Caco-2 (cell line): ENCODE measurements around the gene DNAH1. TPM values are rescaled to one million over a fixed set of nuclear protein-coding genes. Genes with fewer than 3 reads are reported as not detected.
A peak's percentile ranks its signal among the peaks of the same experiment; 100 is the strongest.

ENCODE experiments used
- BruUV-seq: library from RNA; stranded (reverse); fragments of 400-500 nt; replicated peaks from 2 replicates; lab custom pipeline; 2021; lab: Mats Ljungman, UMichigan
- CTCF ChIA-PET: fragments of 300-600 bp; sonication (Branson Sonifier 250); formaldehyde crosslinking; loops from one replicate; lab custom pipeline; 2022; ENCODE audit warnings: antibody characterized with exemption; lab: Charles Lee
- POLR2A ChIA-PET: fragments of 300-600 bp; sonication (Branson Sonifier 250); formaldehyde crosslinking; loops from one replicate; lab custom pipeline; 2022; ENCODE audit warnings: antibody characterized with exemption; lab: Charles Lee
- DNase-seq, 2 experiments: peaks; one replicate each; pipeline versions ENCODE4 v3.0.0 to v3.0.0-alpha.2; 2020 to 2022
- H3K27me3 ChIP-seq: replicated peaks from 2 replicates; pipeline ENCODE4 v1.6.0; 2011; ENCODE audit warnings: low read length; ENCODE audit not compliant: control insufficient read depth, insufficient read depth
- H3K36me3 ChIP-seq: 2 replicates; pipeline ENCODE4 v1.5.1; 2011; ENCODE audit warnings: low read length; ENCODE audit not compliant: control insufficient read depth, insufficient read depth
- H3K4me1 ChIP-seq: fragments of 250-450 bp; sonication (Bioruptor Pico); 2 replicates; pipeline ENCODE4 v1.5.1; 2020; ENCODE audit warnings: mild to moderate bottlenecking
- H3K4me3 ChIP-seq: 2 replicates; pipeline ENCODE4 v1.5.1; 2011; ENCODE audit warnings: low read depth, mild to moderate bottlenecking, control low read depth, low read length
- H3K9me3 ChIP-seq: fragments of 250-450 bp; sonication (Bioruptor Pico); 2 replicates; pipeline ENCODE4 v1.5.1; 2020; ENCODE audit warnings: mild to moderate bottlenecking, moderate library complexity
- H3K27ac Mint-ChIP-seq: one replicate; pipeline ENCODE4 v1.8.0; 2022; ENCODE audit warnings: mixed read lengths; ENCODE audit not compliant: unreplicated experiment
- H3K27me3 Mint-ChIP-seq: one replicate; pipeline ENCODE4 v1.8.0; 2022; ENCODE audit warnings: mixed read lengths; ENCODE audit not compliant: insufficient read depth, unreplicated experiment
- H3K36me3 Mint-ChIP-seq: one replicate; pipeline ENCODE4 v1.8.0; 2022; ENCODE audit warnings: mild to moderate bottlenecking, mixed read lengths; ENCODE audit not compliant: insufficient read depth, unreplicated experiment
- H3K4me1 Mint-ChIP-seq: one replicate; pipeline ENCODE4 v1.8.0; 2022; ENCODE audit warnings: low read depth, mixed read lengths; ENCODE audit not compliant: unreplicated experiment
- H3K4me3 Mint-ChIP-seq: one replicate; pipeline ENCODE4 v1.8.0; 2022; ENCODE audit warnings: mild to moderate bottlenecking, moderate library complexity, mixed read lengths; ENCODE audit not compliant: unreplicated experiment
- H3K9me3 Mint-ChIP-seq: one replicate; pipeline ENCODE4 v1.8.0; 2022; ENCODE audit warnings: mixed read lengths; ENCODE audit not compliant: unreplicated experiment
- intact Hi-C: fragments of 100-400 bp; cut with micrococcal nuclease; formaldehyde crosslinking; loops from one replicate; pipeline ENCODE4 v1.10.0; 2022; ENCODE audit not compliant: unreplicated experiment
- total RNA-seq: library from RNA; stranded (reverse); gene quantifications from 2 replicates; pipeline ENCODE4 v1.2.3, GENCODE V29; 2022
- TF ChIP-seq, protein P1 (sequence below), 2 experiments: fragments of 200-600 bp in 1 of 2; IDR thresholded peaks; 1 replicate in 1 of 2; 2 replicates in 1 of 2; pipeline versions ENCODE4 v1.5.1 to v1.8.0; 2011 to 2022; ENCODE audit warnings: antibody characterized with exemption in 1 of 2, control low read depth in 1 of 2, inconsistent platforms in 1 of 2, low read depth in 1 of 2, low read length in 1 of 2, mild to moderate bottlenecking in 1 of 2, moderate library complexity in 1 of 2; ENCODE audit not compliant: insufficient read depth in 1 of 2, severe bottlenecking in 1 of 2, unreplicated experiment in 1 of 2

Gene DNAH1
- total RNA-seq, 1 experiment from 2014 or later = 4.1 TPM

DNA sequence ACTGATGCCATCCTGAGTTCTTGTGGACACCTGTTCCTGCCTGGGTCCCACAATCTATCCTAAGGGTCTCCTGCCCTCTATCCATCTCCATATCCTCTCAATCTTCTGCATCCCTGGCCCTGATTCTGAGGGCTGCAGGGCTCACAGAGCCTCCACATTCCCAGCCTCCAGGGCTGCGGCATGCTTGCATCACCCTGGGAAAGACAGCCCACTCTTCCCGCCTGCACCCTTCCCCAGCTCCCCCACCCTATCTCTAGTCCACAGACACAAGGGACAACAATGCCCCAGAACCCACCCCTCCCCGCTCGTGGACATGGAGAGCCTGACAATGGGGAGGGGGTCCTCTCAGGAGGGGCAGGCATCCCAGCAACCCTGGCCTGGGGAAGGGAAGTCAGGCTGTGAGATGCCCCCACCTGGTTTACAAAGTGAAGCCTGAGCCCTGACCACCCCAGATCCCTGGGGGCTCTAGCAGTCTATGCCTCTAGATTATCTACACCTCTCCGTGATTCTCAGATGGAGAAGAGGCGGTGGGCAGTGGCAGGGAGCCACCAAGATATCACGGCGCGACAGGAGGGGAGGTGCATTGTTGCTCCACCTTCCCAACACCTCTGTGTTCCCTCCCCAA lies 118.5 kb downstream of the DNAH1 start:
- Histone ChIP-seq H3K27me3 (no peaks in the 10 kb centered on the region), H3K9me3 (no peaks in the 10 kb centered on the region), H3K4me1 (peaks cover 8% of the 10 kb centered on the region; the same call in 1 of the 2 replicates), H3K4me3 (no peak overlapping the region), H3K36me3 (no peaks in the 10 kb centered on the region)
- H3K27ac Mint-ChIP-seq = no peak overlapping the region
- ChIA-PET CTCF (no interaction called here), POLR2A (no interaction called here)
- no TSS peak for BruUV-seq
- H3K4me3 Mint-ChIP-seq = no peak overlapping the region
- intact Hi-C loops = no loop called here
- H3K27me3 Mint-ChIP-seq = no peaks in the 10 kb centered on the region
- TF ChIP-seq, protein P1, sequence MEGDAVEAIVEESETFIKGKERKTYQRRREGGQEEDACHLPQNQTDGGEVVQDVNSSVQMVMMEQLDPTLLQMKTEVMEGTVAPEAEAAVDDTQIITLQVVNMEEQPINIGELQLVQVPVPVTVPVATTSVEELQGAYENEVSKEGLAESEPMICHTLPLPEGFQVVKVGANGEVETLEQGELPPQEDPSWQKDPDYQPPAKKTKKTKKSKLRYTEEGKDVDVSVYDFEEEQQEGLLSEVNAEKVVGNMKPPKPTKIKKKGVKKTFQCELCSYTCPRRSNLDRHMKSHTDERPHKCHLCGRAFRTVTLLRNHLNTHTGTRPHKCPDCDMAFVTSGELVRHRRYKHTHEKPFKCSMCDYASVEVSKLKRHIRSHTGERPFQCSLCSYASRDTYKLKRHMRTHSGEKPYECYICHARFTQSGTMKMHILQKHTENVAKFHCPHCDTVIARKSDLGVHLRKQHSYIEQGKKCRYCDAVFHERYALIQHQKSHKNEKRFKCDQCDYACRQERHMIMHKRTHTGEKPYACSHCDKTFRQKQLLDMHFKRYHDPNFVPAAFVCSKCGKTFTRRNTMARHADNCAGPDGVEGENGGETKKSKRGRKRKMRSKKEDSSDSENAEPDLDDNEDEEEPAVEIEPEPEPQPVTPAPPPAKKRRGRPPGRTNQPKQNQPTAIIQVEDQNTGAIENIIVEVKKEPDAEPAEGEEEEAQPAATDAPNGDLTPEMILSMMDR (IDR thresholded peaks at IDR 0.05; ENCODE audit: insufficient read depth in 1 of 2, low read depth in 1 of 2, low read length in 1 of 2, severe bottlenecking in 1 of 2, unreplicated experiment in 1 of 2) = no peak
- DNase-seq = peak in 1 of 2 experiments; percentile 20
- H3K4me1 Mint-ChIP-seq = no peaks in the 10 kb centered on the region
- no peaks in the 10 kb centered on the region for H3K9me3 Mint-ChIP-seq
- H3K36me3 Mint-ChIP-seq = no peaks in the 10 kb centered on the region

DNA sequence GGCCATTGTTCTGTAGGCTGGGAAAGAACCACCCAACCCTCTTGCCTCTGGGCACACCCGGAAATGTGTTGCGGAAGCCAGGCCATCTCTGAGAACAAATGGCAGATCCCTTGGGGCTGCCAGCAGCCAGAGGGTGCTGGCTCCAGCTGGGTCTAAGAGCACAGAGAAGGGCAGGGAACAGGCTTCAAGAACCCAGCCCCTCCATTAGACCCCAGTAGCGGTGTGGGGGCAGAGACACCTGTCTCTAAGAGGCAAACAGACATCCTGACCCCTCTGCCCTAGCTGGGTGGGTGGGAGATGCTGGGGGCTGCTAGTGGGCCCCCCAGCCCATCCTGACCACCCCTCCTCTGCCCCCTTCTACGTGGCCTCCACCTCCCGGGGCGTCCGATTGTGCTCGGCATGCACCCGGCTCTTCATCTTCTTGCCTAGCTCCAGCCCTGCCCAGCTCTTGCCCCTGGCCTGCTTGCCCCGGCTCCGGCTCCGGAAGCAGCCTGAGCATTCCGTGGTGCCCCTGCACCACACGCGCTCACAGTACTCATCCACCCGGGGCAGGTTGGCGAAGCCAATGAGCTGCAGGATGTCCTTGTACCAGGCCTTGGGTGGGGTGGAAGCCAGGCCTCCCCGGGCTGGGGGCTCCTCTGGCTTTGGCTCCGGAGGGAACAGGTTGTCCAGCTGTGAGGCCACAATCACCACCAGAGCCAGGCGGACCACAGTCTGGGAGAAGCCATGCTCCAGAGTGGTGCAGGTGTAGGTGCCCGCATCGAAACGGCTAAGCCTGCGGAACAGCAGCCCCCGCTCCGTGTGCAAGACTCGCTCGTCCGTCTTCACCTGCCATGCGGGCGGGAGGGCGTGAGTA lies 119.4 kb downstream of the DNAH1 start:
- ChIA-PET POLR2A (no interaction called here), CTCF (no interaction called here)
- Histone ChIP-seq H3K4me3 (no peak overlapping the region), H3K27me3 (no peaks in the 10 kb centered on the region), H3K9me3 (no peaks in the 10 kb centered on the region), H3K36me3 (no peaks in the 10 kb centered on the region), H3K4me1 (no peaks in the 10 kb centered on the region)
- H3K9me3 Mint-ChIP-seq = no peaks in the 10 kb centered on the region
- H3K36me3 Mint-ChIP-seq = no peaks in the 10 kb centered on the region
- no peaks in the 10 kb centered on the region for H3K4me1 Mint-ChIP-seq
- H3K27me3 Mint-ChIP-seq = no peaks in the 10 kb centered on the region
- H3K4me3 Mint-ChIP-seq = no peak overlapping the region
- H3K27ac Mint-ChIP-seq = no peak overlapping the region
- no TSS peak for BruUV-seq
- TF ChIP-seq, protein P1 (IDR thresholded peaks at IDR 0.05; ENCODE audit: insufficient read depth in 1 of 2, low read depth in 1 of 2, low read length in 1 of 2, severe bottlenecking in 1 of 2, unreplicated experiment in 1 of 2) = no peak
- peak in 1 of 2 experiments; percentile 16 for DNase-seq
- intact Hi-C loops = no loop called here

DNA sequence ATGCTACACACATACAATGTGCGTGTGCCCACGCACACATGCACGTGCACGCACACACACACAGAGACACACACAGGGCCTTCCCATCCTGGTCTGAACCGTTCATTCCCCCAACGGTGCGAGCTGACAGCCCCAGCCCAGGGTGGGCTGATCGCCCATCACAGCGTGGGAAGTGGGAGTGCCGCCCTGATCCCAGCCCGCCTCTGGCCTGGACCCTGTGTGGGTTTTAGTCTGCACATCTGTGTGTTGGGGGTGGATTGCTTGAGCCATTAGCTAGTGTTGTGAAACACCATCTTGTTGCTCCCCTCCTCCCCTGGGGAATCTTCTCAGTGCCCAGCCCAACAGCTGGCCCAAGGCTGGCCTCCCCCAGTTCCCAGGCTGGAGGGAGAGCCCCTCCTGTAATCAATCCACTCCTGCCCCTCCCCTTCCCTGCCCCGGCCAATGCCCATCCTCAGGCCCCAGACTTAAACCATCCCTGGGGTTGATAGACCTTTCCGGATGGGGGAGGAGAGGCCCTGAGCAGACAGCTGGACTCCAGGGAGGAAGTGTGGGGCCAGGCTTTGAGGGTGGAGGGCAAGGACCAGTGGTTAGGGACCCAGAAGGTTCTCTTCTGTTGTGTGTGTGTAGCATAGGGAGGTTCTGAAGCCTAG lies 120.5 kb downstream of the DNAH1 start:
- no peaks in the 10 kb centered on the region for H3K9me3 Mint-ChIP-seq
- TF ChIP-seq, protein P1 (IDR thresholded peaks at IDR 0.05; ENCODE audit: insufficient read depth in 1 of 2, low read depth in 1 of 2, low read length in 1 of 2, severe bottlenecking in 1 of 2, unreplicated experiment in 1 of 2) = no peak
- H3K4me1 Mint-ChIP-seq = no peaks in the 10 kb centered on the region
- no peak overlapping the region for H3K4me3 ChIP-seq
- H3K4me3 Mint-ChIP-seq = no peak overlapping the region
- intact Hi-C loops = no loop called here
- DNase-seq = no peak
- no peaks in the 10 kb centered on the region for H3K36me3 Mint-ChIP-seq
- H3K4me1 ChIP-seq = no peaks in the 10 kb centered on the region
- ChIA-PET CTCF (interaction anchor here (0.8 kb wide), 1 partner anchor 15 kb away, joined by 3 read pairs; no protein-coding TSS in a partner anchor), POLR2A (no interaction called here)
- no peaks in the 10 kb centered on the region for H3K36me3 ChIP-seq
- H3K27me3 ChIP-seq = no peaks in the 10 kb centered on the region
- H3K27ac Mint-ChIP-seq = no peak overlapping the region
- H3K9me3 ChIP-seq = no peaks in the 10 kb centered on the region
- H3K27me3 Mint-ChIP-seq = no peaks in the 10 kb centered on the region
- BruUV-seq = no TSS peak
